ENCODE data around the gene CLIC5.

GRCh38 chr6:45892696-45893245 lies 122.9 kb downstream of the CLIC5 start:
- TF ChIP-seq CTCF (IDR thresholded peaks at IDR 0.05) (no peak), POLR2A (IDR thresholded peaks at IDR 0.05) (no peak)
